ENCODE results near the gene SNX24. TPM values are rescaled to one million over a fixed set of nuclear protein-coding genes. Genes with fewer than 3 reads are reported as not detected.
A peak's percentile ranks its signal among the peaks of the same experiment; 100 is the strongest.

The SNX24 gene
- total and polyA plus RNA-seq, 9 of the 15 experiments (the other 6 are each of a cell fraction or from before 2014, with no cell fraction given), result 5.3 to 10.1 (median 7.9) TPM

- TF ChIP-seq CBFA2T2 (conservative IDR thresholded peaks at IDR 0.05), result peak; percentile 89
- no peak for TF ChIP-seq CUX1 (CRISPR knock-in tag; IDR thresholded peaks at IDR 0.05)
- TF ChIP-seq ELF4 (CRISPR knock-in tag; IDR thresholded peaks at IDR 0.05), result peak; percentile 90
- no peak; the same call in 1 of the 2 replicates for TF ChIP-seq ESRRA (IDR thresholded peaks at IDR 0.05; ENCODE audit: borderline replicate concordance, low read depth)
- no peak for TF ChIP-seq PPARD (CRISPR knock-in tag; IDR thresholded peaks at IDR 0.05)
- no peak for TF ChIP-seq ATF2 (CRISPR knock-in tag; IDR thresholded peaks at IDR 0.05)
- TF ChIP-seq HMGN3 (IDR thresholded peaks at IDR 0.05; ENCODE audit: borderline replicate concordance, extremely low read depth, insufficient read length, low read depth, low read length), result no peak
- no peak for TF ChIP-seq ZNF79 (CRISPR knock-in tag; IDR thresholded peaks at IDR 0.05; ENCODE audit: low read depth)
- TF ChIP-seq MCM2 (IDR thresholded peaks at IDR 0.05; ENCODE audit: low read depth), result no peak
- TF ChIP-seq MIER1 (IDR thresholded peaks at IDR 0.05; ENCODE audit: low read depth), result peak; percentile 68; the same call in 1 of the 2 replicates
- TF ChIP-seq, protein P1, sequence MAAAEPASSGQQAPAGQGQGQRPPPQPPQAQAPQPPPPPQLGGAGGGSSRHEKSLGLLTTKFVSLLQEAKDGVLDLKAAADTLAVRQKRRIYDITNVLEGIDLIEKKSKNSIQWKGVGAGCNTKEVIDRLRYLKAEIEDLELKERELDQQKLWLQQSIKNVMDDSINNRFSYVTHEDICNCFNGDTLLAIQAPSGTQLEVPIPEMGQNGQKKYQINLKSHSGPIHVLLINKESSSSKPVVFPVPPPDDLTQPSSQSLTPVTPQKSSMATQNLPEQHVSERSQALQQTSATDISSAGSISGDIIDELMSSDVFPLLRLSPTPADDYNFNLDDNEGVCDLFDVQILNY (CRISPR knock-in tag; IDR thresholded peaks at IDR 0.05), result no peak
- no peak for TF ChIP-seq SRSF9 (IDR thresholded peaks at IDR 0.05; ENCODE audit: borderline replicate concordance, low read depth, low read length)
Measured at GRCh38 chr5:122863240-122863639, 17.8 kb downstream of the SNX24 start (continued).
